ENCODE results near the gene DNAJC15. TPM values are rescaled to one million over a fixed set of nuclear protein-coding genes. Genes with fewer than 3 reads are reported as not detected.

The DNAJC15 gene
- total RNA-seq, 1 donor from 2014 or later, result 2.3 TPM

DNA sequence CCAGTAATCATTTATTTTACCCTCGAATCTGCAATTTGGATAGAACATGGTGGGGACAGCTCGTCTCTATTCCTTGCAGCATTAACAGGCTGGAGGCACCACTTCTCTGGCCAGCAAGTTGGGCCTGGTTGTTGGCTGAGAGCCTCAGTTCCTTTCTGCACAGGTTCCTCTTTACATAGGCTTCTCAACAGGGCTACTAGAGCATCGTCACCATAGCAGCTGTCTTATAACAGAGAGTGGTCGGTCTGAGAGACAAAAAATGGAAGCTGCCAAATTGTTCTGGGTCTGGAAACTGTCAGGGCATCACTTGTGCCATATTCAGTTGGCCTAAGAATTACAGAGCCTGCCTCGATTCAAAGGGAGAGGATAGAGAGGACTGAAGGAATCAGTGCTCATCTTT is 86.7 kb downstream of the DNAJC15 start:
- DNase-seq (ENCODE audit: low spot score in 2 of 2), result no peak
- Histone ChIP-seq H3K4me1 (no peaks in the 10 kb centered on the region), H3K27ac (no peak overlapping the region), H3K9me3 (no peaks in the 10 kb centered on the region), H3K36me3 (peaks cover 4 to 7% of the 10 kb centered on the region in 2 donors), H3K27me3 (no peaks in the 10 kb centered on the region), H3K4me3 (no peak overlapping the region)
- no peak for TF ChIP-seq CTCF (IDR thresholded peaks at IDR 0.05)
- intact Hi-C loops (cut with DNase I), result no loop called here

- no peak for TF ChIP-seq CTCF (IDR thresholded peaks at IDR 0.05)
Measured at GRCh38 chr13:43110658-43111057, 87.3 kb downstream of the DNAJC15 start.

GRCh38 chr13:43111559-43112400 is 88.4 kb downstream of the DNAJC15 start:
- intact Hi-C loops (cut with DNase I), result no loop called here

More at GRCh38 chr13:43110658-43111057, 87.3 kb downstream of the DNAJC15 start:
- peaks cover 4 to 7% of the 10 kb centered on the region in 2 donors for H3K36me3 ChIP-seq
- intact Hi-C loops (cut with DNase I), result no loop called here
- H3K9me3 ChIP-seq, result no peaks in the 10 kb centered on the region
- no peak overlapping the region for H3K4me3 ChIP-seq
- no peak for DNase-seq (ENCODE audit: low spot score in 2 of 2)
- H3K4me1 ChIP-seq, result no peaks in the 10 kb centered on the region
- no peak overlapping the region for H3K27ac ChIP-seq
- H3K27me3 ChIP-seq, result no peaks in the 10 kb centered on the region

DNA sequence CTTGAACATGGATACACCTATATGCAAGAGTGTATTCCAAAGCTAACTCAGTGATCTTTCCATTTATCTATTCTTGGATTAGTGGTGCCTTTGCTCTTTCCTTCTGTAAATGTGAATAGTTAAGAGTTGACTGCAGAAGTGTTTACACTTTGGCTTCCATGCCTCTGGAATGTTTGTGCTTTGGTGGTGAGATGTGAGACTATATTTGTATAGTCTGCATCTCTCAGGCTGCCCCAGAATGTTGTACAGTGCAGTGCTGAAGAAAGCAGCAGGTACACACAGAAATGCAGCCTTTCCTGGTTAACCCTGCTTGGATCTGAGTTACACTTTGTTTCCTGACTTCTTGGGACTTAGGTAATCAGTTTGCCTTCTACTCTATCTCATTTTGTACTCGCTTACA is 90.2 kb downstream of the DNAJC15 start:
- no peak for TF ChIP-seq CTCF (IDR thresholded peaks at IDR 0.05)
- Histone ChIP-seq H3K4me1 (no peaks in the 10 kb centered on the region), H3K27ac (no peak overlapping the region), H3K36me3 (no peaks in the 10 kb centered on the region), H3K9me3 (no peaks in the 10 kb centered on the region), H3K4me3 (no peak overlapping the region), H3K27me3 (no peaks in the 10 kb centered on the region)
- DNase-seq (ENCODE audit: low spot score in 2 of 2), result no peak
- intact Hi-C loops (cut with DNase I), result no loop called here

More at GRCh38 chr13:43111559-43112400, 88.4 kb downstream of the DNAJC15 start:
- no peak for TF ChIP-seq CTCF (IDR thresholded peaks at IDR 0.05)
- no peaks in the 10 kb centered on the region for H3K4me1 ChIP-seq
- H3K27ac ChIP-seq, result no peak overlapping the region
- no peak overlapping the region for H3K4me3 ChIP-seq
- DNase-seq (ENCODE audit: low spot score in 2 of 2), result no peak
- H3K36me3 ChIP-seq, result peaks cover 4 to 7% of the 10 kb centered on the region in 2 donors
- no peaks in the 10 kb centered on the region for H3K9me3 ChIP-seq
- H3K27me3 ChIP-seq, result no peaks in the 10 kb centered on the region

GRCh38 chr13:43114504-43114903 is 91.1 kb downstream of the DNAJC15 start:
- intact Hi-C loops (cut with DNase I), result no loop called here
- Histone ChIP-seq H3K36me3 (no peaks in the 10 kb centered on the region), H3K27me3 (no peaks in the 10 kb centered on the region), H3K27ac (no peak overlapping the region), H3K9me3 (no peaks in the 10 kb centered on the region), H3K4me3 (no peak overlapping the region), H3K4me1 (no peaks in the 10 kb centered on the region)
- no peak for DNase-seq (ENCODE audit: low spot score in 2 of 2)
- no peak for TF ChIP-seq CTCF (IDR thresholded peaks at IDR 0.05)

Data from ascending aorta (tissue), 2 donors.